ENCODE results near the gene VGLL4. TPM values are rescaled to one million over a fixed set of nuclear protein-coding genes. Genes with fewer than 3 reads are reported as not detected.

VGLL4 gene
- polyA plus RNA-seq, 3 donors, result 96.2 to 115 (median 106) TPM

DNA sequence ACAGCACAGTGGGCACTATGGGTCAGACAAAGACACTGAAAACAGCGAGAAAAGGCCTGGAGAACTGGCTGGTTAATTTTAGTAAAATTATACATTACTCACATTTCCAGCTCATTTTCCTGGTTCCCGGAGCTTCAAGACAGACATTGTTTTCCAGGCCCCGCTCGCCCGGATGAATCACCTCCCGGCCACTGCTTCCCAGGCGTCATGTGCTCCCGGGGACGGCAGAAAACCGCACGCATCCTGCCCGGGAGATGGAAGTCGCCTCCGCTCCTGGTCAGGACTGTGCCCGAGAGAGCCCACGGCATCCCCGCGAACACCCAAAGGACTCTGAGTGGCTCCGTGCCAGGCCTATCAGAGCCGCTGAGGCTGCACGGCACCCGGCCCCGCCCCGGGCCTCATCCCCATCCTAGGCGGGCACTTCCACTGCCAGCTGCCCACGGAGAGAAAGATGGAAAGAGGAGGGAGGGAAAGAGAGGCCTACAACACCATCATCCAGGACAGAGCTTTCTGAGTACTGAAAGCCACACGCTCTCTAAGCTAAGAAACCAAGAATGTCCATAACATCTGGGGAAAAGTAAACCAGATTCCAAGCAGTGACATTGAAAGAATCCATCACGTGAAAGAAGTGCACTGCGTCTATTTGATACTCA lies 75.1 kb downstream of the VGLL4 start:
- no peak for DNase-seq

DNA sequence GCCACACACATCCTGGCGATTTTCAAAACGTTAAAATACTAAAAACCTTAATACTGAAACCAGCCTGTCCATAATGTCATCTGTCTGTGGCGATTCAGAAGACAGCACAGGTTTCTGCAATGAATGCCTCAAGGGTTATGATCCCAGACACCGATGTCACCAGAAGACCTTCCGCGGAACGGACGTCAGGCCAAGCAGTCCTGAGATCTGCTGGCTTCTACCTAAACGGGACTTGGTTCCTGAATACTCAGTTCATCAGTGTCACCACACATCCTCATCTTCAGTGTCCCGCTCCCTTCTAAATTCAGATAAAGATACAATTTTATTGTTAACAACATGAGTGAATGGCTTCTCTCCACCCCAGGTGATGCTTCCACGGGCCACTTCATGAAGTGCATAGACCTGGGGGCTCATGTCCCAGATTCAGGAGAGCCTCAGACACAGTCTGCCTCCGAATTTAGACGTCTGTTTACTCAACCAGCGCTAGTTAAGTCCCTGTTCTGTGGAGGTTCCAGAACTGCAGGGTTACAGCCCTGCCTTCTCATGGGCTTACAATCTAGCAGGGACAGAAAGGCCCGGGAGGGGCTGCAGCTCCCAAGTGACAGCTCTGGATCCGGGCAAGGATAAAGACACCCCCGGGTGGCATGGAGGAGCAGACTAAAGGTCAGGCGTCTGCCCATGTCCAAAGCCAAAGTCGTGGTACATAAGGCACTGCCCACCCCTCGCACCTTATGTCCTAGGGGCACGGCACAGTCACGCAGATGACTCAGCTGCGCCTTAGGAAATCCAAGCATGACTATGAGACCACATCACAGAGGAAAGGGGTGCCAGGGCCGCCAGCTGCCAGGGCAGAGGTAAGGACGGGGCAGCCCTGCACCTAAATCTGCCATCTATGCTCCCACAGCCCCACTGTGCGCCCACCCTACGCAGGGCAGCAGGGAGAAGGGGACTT lies 75.9 kb downstream of the VGLL4 start:
- no peak for DNase-seq

DNA sequence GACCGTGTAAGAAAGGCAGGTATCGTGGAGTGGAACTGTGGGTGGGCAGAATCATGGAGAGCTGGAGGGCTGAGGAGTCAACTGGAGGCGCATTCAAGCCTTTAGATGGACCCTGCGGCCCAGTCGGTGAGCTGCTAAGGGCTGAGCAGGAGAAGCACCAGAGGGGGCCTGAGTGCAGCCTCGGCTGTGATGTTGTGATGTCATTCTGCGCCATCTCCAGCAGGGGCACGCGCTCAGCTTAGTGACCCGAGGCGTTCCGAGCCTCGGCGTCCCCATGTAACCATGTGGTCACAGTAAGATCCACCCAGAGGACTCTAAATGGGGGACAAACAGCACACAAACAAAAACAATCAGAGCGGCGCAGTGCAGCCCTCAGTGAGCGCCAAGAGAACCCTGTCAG lies 76.8 kb downstream of the VGLL4 start:
- no peak for DNase-seq

DNA sequence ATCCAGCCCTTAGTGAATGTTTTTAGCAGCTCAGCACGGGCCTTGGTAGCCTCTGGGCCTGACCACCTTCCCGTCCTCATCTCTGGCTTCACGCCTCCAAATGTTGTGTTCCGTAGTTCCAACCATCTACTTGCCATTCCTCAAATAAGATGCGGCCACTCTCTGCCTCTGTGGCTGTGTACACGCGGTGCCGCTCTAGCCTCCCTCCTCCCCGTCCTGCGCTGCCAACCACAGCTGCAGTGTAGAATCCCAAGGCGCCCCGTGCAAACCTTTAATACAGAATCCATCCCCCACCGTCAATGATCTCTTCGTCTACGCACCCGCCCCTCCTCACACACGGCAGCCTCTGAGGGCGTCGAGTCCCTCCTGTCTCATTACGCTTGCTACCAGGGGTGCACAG lies 77.2 kb downstream of the VGLL4 start:
- DNase-seq, result no peak

DNA sequence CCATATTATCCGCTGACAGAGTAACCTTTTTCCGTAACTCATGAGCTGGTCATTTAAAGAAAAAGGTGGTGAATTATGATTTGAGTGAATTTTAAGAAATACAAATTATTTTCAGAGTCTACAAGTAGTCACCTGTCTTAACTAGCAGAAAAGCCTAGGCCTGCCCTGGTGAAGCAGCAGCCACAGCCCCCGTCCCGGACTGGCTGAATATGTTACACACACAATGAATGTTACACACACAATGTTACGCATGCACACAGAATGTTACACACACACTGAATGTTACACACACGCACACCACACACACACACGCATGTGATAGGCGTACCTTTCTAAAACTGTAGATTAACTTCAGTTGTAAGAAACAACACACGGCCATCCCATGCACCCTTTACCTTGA lies 77.8 kb downstream of the VGLL4 start:
- no peak for DNase-seq

DNA sequence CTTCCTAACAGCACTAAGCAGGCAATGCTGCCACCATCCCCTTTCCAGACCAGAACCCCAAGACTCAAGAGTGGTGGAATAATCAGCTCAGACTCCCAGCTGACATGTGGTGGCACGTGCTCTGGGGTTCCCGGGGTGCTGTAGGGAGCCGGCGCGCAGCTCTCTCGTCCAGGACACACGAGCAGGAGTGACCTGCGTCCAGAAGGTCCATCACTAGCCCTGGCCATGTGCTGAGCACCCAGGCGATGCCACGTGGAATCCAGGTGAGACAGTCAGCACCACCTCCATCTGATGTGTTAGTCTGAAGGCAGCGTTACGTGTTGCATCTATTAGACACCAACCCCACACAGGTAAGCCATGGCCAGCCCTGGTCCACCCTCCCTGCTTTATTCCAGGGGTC lies 78.2 kb downstream of the VGLL4 start:
- DNase-seq, result no peak

- no peak for DNase-seq
These were observed 78.6 kb downstream of the VGLL4 start for GRCh38 chr3:11565072-11565471.

DNA sequence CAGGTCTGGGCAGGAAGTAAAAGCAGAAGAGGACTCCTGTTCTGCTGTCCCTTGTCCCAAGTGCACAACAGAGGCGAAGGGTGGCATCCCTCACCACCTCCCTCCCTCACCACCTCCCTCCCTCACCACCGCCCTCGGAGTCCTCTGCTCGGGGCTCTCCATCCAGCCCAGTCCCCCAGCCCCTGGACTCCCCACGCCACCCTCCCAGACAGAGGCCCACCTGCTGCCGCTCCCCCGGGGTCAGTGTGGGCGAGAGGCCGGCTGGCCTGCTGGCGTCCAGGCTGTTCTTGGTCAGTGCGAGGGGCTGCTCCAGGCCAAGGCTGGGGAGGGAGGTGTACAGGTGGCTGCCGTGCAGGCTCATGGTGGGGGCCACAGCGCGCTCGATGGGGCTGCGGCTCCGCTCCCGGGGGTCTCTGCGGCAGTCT lies 79.1 kb downstream of the VGLL4 start:
- DNase-seq, result no peak

DNA sequence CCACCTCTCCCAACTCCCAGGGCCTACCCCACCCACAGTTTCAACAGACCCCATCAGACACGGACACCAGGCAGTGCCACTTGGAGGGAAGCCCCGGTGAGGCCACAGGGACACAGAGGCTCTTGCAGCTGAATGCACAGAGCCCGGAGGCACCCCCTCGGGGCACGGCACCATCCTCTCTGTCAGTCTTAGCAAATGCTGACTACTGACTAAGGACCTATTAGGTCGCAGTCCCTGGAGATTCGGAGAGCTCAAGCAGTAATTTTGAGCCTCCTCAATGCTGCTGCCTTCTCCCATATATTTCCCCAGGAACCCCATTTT lies 79.9 kb downstream of the VGLL4 start:
- no peak for DNase-seq

- DNase-seq, result no peak
These were observed 80.4 kb downstream of the VGLL4 start for GRCh38 chr3:11563159-11563864.

DNA sequence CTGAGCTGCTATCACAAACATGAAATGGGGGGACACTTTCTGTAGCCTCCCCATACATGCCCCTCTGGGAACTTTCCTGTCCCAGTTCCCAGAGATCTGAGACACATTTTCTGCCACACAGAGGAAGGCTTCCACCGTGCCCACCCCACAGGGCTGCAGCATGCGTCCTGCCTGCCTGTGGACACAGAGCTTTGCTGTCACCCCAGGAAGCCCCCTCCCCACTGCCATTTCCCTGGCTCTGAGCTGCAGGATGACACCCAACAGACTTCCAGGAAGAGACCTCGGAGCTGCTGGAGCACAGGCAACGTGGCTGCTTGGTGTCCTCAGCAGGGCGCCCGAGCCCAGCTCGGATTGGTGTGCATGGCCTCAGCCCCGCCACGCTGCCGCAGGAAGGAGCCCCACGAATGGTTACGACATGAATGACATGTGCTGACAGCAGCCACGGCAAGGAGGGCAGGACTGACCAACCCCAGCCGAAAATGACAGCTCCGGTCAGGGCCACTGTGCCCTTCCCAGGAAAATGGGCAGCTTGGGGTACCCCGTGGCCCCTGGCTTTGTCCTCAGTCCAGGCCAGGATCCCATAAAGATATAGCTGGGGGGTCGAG lies 81.3 kb downstream of the VGLL4 start:
- DNase-seq, result no peak

DNA sequence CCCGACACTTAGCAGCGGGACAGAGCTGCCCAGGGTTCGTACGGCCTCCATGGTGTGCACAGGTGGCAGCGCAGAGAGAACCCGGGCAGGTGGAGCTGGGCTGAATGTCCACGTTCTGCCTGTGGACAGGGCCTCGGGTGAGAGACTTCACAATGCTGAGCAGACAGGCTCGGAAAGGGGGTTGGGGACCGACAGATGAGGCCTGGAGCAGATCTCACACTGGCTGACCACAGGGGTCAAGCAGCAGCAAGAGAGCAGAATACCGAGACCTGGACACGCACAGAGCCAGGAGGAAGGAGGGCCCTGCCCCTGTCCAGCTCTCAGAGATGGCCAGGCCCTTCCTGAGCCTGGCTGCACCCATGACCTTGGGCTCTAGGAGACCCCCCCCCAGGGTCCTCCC lies 83.0 kb downstream of the VGLL4 start:
- DNase-seq, result no peak

GRCh38 chr3:11559816-11560633 lies 83.7 kb downstream of the VGLL4 start:
- no peak for DNase-seq

DNA sequence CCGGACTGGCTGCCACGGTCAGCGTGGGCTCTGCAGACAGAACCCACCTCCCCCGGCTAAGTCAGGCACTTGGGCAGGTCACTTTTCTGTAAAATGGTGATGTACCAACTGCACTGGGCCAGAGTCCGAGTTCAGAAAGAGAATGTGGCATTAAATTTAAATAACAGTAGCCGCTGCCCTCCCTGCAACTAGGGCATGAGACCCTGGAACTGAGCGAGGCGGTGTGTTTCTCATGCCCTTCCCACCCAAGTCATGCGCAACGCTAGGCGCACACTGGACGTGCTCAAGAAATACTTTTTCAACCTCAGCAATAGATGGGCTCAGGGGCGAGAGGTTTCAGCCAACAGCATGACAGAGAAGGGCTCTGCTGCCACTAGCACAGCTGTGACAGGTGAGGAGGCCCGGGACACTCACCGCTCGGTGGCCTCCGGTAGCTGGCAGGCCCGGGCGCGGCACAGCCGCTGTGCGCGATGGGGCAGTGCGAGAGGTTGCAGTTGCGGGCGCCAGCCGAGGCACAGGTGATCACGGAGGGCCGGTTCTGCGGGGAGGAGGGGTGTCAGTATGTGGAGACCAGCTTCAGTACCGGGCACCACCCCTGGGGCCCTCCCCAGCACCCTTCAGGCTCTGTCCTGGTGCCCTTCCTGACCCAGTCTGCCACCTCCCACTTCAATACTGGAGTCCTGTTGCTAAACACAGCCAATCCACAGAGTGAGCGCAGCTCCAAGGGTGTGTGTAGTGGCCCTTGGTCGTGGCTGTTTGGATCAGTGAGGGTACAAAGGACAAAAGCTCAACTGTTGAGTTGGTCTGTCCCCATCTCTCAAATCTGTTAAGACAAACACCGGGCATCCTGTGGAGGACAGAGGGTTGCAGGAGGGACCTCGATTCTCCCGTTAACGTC lies 84.5 kb downstream of the VGLL4 start:
- DNase-seq, result no peak

DNA sequence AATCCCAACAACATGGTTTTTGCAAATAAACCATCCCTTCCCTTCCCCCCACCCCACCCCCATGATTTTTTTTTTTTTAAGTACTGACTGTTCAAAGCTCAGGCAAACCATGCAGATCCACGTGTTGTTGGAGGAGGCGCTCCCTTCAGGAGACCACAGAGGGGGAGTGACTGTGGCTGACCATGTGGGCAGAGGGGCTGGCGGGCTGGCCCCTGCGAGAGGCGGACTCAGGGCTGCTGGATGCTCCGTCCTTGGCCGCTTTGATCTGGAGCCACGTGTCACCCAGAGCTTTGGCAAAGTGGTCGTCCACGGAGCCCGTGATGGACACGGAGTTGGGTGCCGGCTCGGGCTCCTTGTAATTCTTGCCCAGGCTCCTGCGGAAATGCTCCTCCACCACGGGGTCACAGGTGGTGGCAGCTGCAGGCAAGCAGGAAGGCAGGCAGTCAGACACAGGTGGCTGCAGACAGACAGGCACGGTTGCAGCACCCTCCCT lies 85.3 kb downstream of the VGLL4 start:
- no peak for DNase-seq

DNA sequence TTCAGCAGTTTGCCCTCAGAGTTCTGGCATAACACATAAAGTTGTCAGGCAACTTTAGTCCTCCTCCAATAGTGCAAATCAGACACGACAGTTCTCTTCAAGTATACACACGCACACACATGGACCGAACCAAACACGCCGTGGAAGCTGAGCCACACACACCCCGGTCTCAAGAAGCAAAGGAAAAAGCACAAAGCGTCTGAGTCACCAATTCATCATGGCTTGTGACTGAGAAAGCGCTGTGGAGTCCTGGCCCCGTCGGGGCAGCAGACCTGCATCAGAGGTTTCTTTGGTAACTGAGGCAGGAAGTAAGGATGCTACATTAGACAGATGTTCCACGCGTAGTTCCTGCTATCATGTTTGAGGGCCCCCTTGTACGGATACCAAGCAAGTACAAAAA lies 85.7 kb downstream of the VGLL4 start:
- no peak for DNase-seq

GRCh38 chr3:11556851-11557644 lies 86.7 kb downstream of the VGLL4 start:
- peak; percentile 63 for DNase-seq

DNA sequence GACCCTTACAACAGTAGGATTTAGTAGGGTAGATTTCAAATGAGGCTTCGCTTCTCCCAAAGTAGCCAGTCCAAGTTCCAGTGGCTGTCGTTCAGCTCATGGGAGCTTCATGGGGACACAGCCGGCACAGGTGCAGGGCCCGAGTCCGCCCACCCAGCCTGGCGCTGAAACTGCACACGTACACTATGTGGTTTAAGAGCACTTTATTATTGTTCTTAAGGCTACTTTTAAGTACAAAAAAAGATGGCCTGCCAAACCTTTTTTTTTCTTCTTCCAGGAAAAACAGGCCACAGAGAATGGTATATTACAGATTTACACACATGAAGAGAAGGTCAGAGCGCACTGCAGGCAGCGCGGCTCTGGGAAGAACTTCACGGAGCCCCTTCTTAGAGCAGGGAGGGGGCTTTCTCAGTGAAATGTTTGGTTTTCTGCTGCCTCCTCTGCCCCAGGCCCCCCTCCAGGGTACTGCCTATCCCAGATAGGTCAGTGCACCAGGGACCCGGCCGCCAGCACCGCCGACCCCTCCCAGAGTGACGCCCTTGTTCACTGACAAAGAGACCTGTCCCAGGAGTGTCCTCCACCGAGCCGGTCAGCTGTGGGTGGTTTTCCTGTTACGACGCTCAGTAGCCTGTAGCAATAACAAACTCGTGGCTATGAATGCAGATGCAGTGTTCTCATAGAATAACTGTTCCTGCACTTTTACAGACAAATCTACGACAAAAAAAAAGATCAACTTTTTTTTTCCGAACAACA lies 87.7 kb downstream of the VGLL4 start:
- DNase-seq, result no peak
